HG03175 (cell line): Measurements from ENCODE around the gene HTATIP2.
"Not testable (repeated sequence)": the region's sequence is repeated elsewhere in the genome, so short reads cannot be mapped to it uniquely, and the experiment has no call there.

Source experiments
- ATAC-seq: cut with Tn5 transposase; IDR thresholded peaks from one replicate; pipeline ENCODE4 v1.9.1; 2021; ENCODE audit warnings: mild to moderate bottlenecking, moderate library complexity; ENCODE audit not compliant: unreplicated experiment

The HTATIP2 gene

DNA sequence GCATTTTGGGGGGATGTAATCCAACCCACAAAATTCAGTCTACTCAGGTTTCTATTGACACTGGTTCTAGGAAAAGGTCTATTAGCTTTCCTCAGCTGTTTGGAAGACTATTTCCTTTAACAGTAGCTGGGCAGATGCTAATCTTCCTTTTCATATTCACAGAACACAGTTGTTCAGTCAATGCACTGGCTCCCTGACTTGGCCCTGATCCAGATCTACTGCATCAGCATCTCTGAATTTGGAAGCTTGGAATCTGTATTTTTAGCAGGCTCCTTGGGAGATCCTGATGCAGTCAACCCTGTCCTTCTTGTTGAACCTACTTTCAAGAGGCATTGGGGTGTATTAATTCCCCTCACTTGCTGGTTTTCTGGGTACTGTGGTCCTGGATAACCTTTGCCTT, 6.3 kb downstream of the HTATIP2 start:
- ATAC-seq: no peak

DNA sequence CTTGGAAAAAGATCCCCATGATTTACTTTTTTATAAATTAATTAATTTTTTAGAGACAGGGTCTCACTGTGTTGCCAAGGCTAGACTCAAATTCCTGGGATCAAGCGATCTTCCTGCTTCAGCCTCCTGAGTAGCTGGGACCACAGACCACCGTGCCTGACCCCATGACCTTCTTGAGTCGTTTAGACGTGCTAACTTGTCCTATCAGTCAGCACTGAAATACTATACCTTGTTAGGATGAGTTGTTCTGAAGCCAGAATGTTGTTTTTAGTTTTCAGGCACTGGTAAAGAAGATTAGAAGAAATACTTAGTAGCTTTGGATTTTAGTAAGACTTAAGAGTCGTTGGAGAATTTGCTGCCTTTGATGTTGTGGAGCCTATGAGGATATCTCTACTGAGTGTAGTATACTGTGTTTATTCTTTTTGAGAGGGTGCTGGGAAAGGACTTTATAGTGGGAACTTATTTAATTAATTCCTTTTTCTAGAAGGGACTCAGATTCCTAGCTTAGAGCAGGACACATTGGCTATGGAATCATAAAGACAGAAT, 8.6 kb downstream of the HTATIP2 start:
- no peak for ATAC-seq

DNA sequence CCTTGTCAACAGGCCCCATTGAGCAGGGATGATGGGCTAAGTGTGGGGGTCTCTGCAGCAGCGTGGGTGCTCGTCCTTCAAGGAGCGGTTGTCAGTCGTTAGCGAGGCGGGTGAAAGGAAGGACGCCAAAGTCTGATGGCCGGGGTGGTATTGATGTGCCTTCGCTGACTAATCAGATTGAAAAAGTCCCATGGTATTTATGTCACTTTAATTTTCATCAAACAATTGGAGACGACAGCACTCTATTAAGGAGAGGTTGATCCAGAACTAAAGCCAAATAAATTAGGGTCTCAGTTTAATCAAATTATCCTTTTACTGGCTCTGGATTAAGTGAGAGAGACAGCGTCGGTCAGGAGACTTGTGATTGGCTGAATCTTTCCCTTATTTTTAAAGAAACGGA, 9.6 kb downstream of the HTATIP2 start:
- ATAC-seq: no peak

DNA sequence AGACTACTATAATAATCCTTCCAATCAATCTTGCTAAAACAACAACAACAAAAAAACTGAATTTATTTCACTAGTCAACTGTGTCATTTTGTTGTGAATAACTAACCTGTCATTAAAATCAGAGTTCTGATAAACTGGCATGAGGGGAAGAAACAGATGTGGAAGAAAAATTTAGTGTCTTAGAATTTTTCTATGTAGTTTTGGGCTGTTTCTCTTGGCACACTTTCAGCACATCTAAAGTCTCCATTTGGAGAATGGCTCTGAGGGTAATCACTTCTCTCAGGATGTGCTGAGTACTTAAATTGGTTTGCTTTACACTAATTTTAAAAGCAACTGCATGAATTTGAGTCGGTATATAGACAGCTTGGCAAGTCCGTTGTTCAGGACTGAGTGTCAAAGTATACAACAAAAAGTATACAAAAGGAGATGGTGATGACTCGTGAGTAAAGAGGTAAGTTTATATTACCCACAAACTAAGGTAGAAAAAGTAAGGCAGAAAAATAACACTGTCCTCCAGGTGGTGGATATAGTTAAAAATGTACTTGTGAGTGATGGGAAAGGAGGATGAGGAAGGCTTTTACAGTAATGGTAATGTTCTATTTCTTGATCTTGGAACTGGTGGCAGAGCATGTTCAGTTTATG, 10.2 kb downstream of the HTATIP2 start:
- no peak for ATAC-seq

DNA sequence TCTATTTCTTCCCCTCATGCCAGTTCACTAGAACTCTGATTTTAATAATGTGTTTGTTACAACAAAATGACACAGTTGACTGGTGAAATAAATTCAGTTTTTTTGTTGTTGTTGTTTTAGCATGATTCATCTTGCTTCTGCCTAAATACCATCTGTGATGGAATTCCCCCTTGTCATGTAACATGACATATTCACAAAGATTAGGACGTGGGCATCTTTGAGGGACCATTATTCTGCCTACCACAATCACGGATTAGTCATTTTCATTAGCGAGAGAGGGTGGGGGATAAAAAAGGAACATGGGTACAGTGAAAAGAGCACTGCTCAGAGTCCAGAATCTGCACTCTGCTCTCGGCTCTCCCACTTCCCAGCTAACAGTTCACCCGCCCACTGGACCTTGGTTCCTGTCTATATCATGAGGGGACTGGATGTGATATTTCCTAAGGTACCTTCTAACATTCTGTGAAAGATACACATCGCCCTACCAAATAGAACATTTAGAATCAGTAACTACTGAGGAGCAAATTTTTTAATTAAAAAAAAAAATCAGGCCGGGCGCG, 11.3 kb downstream of the HTATIP2 start:
- ATAC-seq: no peak

DNA sequence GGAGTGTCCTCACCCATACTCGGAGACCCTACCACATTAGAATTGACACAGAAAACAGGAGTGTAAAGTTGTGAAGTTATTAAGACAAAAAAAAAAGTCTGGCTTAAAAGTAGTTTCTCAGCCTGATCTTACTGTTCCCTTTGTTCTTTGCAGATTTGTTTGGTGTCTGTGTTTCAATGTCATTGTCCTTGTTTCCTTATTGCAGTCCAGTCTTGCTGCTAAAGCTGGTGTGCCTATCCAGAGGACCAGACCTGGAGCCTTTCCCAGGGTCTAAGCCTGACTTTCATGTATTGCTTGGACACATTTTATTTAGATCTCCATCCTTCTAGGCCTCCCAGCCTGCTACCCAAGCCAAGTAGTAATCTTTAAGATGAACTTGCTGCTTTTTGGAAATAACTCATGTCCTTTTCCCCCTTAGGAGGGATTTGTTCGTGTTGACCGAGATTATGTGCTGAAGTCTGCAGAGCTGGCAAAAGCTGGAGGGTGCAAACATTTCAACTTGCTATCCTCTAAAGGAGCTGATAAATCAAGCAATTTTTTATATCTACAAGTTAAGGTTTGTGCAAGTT, 12.7 kb downstream of the HTATIP2 start:
- ATAC-seq: no peak

DNA sequence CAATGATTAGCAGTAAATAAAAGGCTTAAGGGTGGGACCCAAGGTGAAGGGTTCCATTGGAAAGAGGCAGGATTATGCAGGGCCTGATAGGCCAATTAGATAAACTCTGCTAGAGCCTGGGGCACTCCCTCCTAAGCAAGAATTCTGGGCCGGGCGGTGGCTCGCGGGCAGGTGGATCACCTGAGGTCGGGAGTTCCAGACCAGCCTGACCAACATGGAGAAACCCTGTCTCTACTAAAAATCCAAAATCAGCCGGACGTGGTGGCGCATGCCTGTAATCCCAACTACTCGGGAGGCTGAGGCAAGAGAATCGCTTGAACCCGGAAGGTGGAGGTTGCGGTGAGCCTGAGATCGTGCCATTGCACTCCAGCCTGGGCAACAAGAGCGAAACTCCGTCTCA, 22.5 kb downstream of the HTATIP2 start:
- not testable (repeated sequence) for ATAC-seq

DNA sequence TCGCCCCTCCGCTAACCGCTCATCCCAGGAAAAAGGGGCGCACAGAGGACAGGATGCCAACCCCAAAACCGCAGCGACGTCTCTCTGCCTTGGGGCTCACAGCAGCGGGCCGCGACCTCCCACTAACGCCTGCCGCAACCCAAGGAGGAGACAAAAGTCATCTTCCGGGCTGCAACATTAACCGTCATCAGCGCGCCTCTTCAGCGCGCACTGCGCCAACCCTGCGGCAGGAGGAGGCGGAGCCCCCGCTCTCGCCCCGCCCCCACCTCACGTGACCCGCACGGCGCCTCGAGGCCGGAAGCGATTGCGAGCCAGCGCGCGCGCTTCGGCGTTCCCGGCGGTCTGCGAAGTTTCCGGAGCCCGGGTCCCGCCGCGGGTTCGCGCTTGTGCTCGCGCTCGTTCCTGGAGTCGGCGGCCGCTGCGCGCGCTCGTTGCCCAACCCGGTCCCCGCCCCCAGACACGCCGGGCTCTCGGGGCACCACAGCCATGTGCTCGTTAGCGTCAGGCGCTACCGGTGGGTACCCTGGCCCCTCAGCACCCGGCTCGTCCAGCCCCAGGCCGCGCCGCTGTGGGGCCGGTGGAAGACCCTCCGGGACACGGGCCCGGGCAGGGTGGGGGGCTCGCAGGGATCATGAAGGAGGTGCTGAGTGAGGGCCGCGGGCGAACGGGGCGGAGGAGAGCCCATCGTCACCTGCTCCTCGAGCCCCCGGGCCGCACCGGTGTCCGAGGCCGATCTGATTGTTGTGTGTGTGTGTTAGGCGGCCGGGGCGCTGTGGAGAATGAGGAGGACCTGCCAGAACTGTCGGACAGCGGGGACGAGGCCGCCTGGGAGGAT, 24.0 kb downstream of the HTATIP2 start, which contains the start of gene PRMT3:
Gene PRMT3, plus strand, starts transcription at position 456 of the 835 bp plus-strand sequence. Its CDS starts 31 bp downstream, at position 487.
- ATAC-seq: peak; percentile 84

DNA sequence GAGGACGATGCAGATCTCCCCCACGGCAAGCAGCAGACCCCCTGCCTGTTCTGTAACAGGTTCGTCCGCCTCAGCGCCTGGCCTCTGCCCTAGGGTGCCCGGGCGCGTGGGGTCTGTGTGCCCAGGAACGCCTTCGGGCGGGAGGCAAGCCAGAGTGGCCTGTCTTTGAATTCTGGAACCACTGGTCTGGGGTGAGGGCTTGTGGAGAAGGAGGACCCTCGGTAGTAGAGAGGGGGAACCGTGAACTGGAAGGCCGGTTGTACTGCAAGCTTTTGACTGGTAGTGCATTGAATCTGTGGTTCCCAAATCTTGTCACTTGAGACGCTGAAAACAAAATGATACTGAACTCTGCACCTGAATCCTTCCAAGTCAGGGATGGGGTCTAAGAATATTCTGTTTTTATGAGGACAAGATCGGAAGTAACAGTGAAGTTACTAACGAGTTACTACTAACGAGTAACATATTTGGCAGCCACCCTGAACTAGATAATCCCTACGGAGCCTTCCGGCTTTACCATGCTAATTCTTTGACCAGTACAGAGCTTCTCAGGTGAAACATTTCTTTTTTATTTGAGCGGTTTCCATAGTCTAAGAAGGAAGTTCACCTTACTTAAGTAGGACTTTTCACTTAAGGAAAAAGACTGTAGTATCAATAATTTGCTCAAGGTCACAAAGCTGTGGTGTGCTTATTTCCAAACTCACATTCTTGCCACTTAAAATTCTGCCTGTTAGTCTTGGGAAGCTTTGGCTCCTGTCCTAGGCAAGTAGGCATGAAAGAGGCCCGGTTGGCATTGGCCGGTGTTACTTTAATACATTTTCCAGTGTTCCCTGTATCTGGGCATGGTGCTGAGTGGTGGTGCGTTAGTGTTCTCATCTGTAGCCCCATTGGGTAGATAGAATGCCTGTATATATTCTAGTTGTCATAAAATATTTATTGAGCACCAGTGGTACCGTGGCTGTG, 24.9 kb downstream of the HTATIP2 start:
- ATAC-seq: no peak

DNA sequence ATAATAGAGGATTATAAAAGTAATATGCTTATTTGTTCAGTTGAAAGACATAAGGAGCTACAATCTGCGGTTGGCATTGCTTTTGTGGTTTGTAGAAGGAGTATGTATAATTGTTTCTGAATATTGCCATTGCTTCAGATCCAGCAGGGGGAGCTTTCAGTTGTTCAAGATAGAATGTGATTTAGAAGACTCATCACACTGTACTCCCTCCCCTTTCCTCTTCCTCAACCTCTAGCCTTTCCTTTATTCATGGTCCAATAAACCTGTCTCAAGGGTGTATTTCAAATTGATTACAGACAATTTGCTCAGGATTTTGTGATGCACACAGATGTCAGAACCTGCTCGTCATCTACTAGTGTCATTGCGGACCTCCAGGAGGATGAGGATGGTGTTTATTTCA, 33.8 kb downstream of the HTATIP2 start:
- peak; percentile 79 for ATAC-seq

DNA sequence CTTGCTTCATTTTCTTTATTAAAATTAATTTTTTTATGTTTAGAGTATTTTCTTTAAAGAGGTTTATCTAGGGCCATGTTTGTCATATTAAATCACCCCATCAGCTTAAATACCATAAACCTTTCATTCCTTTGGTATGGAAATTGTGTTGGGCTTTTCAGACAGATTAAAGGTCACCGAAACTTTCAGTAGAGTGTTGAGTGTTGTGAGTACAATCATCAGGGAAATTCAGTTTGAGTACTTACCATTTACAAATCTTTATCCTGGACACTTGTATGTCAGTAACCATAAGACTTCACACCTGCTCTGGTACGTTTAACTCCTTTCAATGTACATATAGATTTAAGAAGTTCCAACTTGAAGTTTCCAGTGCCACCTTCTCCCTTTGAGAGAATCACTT, 36.0 kb downstream of the HTATIP2 start:
- no peak for ATAC-seq

DNA sequence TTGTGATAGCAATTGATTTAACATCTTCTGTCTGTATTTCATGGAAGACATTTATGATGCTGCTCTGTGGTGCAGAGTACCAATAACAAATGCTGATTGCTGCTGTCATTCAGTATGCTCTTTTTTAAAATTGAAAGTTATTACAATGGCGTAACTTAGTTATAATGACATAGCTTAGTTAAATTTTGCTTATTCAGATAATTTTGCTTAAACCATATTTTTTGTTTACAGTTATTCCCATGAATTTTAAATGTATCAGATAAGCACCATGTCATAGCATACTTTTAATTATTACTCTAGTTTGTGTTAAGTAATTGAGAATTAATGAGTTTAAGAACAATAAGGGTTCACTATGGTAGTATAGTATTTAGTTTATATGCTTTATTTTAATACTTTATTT, 39.5 kb downstream of the HTATIP2 start:
- ATAC-seq: no peak

DNA sequence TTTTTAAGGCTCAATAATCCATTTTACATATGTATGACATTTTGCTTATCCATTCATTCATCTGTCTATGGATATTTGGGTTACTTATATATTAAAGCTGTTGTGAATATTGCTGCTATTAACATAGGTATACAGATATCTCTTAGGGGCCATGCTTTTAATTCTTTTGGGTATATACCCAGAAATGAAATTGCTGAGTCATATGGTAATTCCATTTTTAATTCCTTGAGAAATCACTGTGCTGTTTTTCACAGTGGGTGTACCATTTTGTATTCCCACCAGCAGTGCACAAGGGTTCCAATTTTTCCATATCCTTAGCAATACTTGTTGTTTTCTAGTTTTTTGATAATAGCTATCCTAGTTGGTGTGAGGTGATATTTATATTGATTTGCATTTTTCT, 43.0 kb downstream of the HTATIP2 start:
- ATAC-seq: no peak

DNA sequence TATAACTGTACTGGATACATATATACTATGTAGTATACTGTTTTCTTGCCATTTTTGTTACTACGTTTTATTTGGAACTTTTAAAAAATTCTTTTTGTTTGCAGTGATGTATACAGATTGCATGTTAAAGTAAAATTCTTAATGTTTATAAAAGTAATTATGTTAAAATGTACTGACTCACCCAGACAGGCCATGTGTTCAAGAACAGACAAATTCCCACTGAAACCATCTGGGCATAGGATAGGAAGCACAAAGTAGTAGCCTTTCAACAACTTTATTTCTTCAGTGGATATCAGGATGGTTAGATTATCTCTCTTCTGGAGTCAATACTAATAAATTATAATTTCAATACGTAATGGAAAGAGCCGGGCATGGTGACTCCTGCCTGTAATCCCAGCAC, 43.8 kb downstream of the HTATIP2 start:
- no peak for ATAC-seq

DNA sequence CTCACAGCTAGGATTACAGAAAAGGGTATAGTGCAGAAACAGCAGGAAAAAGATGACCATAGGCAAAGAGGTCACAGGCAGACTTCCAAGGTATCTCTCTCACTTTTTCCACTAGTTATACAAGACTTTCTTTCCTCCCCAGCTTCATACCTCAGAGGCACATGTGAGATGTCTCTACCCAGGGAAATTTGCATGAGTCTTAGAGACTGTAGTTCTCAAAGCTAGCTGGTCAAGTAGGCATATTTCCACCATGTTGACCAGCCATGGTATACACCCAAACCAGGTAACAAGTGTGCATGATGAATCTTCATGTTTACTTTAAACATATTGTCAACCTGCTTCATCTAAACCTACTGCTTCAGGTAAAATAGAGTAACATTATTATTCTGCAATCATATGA, 51.9 kb downstream of the HTATIP2 start:
- ATAC-seq: no peak

DNA sequence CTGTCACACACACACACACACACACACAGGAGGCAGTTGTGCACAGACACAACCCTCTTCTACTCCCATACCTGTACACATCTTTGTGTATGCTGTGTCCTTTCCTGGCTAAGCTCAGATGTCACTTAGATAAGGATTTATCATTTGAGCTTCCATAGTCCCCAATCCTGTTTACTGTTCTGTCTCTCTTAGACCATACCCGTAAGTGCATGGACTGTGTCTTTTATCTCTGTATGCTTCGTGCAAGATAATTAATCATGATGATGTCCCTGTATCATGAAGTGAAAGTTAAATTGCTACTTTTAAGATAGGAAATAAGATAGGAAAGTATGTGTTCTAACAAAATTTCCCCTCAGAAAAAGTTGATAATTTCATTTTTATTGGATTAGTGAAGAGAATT, 54.3 kb downstream of the HTATIP2 start:
- ATAC-seq: no peak

DNA sequence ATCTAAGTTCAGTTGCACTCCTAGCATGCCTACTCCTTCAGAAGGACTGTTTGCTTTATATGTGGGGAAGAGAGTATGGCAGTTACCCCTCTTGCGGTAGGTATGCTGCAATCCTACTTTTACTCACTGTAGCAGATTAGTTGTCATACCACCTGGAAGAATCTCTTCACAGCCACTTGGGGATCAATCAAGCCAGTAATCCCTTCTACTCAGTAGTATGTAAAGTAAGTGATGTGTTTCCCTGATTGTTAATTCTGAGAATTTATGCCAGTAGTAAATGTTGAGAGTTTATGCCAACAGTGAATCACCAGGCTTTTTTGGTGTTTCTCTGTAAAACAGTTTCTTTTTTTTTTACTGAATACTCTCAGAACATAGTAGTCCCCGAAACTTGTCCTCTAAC, 58.4 kb downstream of the HTATIP2 start:
- ATAC-seq: no peak

DNA sequence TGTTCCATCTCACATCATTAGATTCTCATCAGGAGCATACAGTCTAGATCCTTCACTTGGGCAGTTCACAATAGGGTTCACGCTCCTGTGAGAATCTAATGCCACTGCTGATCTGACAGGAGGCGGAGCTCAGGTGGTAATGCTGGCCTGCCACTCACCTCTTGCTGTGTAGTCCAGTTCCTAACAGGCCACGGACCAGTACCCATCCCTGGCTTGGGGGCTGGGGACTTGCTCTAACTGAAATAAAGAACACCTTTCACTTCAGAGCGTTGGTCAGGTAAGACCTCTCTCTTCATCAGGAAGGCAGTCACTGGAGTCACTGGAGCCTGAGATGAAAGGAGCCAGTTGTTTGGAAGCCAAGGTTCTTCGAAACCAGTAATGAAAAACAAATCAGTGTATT, 65.7 kb downstream of the HTATIP2 start:
- no peak for ATAC-seq
